ENCODE results near the gene BRD4.

DNA sequence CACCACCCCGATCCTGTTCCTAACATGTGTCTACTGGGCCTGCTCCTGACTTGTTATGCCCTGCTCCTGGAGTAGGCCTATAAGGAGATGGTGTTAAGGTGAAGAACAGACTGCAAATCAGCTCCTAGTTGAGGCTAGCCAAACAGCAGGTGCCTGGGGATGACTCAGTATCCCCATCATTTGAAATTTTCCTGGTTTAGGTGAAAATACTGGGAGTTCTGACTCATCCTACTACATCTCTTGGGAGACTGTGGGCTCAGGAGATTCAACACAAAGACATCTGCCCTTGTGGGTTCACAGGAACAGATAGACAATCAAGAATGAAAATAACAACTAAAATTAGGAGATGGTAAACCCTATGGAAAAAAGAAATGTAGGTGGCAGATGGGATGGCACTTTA is 41.2 kb downstream of the BRD4 start:
- TF ChIP-seq EZH2 (IDR thresholded peaks at IDR 0.05; ENCODE audit: low read length, missing control alignments): no peak
- TF ChIP-seq, protein P1, sequence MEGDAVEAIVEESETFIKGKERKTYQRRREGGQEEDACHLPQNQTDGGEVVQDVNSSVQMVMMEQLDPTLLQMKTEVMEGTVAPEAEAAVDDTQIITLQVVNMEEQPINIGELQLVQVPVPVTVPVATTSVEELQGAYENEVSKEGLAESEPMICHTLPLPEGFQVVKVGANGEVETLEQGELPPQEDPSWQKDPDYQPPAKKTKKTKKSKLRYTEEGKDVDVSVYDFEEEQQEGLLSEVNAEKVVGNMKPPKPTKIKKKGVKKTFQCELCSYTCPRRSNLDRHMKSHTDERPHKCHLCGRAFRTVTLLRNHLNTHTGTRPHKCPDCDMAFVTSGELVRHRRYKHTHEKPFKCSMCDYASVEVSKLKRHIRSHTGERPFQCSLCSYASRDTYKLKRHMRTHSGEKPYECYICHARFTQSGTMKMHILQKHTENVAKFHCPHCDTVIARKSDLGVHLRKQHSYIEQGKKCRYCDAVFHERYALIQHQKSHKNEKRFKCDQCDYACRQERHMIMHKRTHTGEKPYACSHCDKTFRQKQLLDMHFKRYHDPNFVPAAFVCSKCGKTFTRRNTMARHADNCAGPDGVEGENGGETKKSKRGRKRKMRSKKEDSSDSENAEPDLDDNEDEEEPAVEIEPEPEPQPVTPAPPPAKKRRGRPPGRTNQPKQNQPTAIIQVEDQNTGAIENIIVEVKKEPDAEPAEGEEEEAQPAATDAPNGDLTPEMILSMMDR (conservative IDR thresholded peaks at IDR 0.05 in 1 of 2, IDR thresholded peaks at IDR 0.05 in 1 of 2; ENCODE audit: low read depth in 1 of 2, low read length in 2 of 2): no peak

Data from fibroblast of lung (primary cell).